ENCODE results near the gene PTPRH. TPM values are rescaled to one million over a fixed set of nuclear protein-coding genes. Genes with fewer than 3 reads are reported as not detected.

The PTPRH gene
- total RNA-seq, 4 donors from 2014 or later = 0.39 to 0.56 (median 0.48) TPM

GRCh38 chr19:55188625-55189024 lies 20.7 kb downstream of the PTPRH start:
- Histone ChIP-seq H3K36me3 (no peaks in the 10 kb centered on the region), H3K27ac (no peak overlapping the region), H3K4me1 (no peaks in the 10 kb centered on the region), H3K27me3 (peaks cover 7 to 8% (median 8%) of the 10 kb centered on the region in 3 donors), H3K9me3 (no peaks in the 10 kb centered on the region), H3K4me3 (no peak overlapping the region)
- no peak for TF ChIP-seq POLR2A (IDR thresholded peaks at IDR 0.05)
- TF ChIP-seq, protein P1, sequence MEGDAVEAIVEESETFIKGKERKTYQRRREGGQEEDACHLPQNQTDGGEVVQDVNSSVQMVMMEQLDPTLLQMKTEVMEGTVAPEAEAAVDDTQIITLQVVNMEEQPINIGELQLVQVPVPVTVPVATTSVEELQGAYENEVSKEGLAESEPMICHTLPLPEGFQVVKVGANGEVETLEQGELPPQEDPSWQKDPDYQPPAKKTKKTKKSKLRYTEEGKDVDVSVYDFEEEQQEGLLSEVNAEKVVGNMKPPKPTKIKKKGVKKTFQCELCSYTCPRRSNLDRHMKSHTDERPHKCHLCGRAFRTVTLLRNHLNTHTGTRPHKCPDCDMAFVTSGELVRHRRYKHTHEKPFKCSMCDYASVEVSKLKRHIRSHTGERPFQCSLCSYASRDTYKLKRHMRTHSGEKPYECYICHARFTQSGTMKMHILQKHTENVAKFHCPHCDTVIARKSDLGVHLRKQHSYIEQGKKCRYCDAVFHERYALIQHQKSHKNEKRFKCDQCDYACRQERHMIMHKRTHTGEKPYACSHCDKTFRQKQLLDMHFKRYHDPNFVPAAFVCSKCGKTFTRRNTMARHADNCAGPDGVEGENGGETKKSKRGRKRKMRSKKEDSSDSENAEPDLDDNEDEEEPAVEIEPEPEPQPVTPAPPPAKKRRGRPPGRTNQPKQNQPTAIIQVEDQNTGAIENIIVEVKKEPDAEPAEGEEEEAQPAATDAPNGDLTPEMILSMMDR (IDR thresholded peaks at IDR 0.05 in 4 of 5, conservative IDR thresholded peaks at IDR 0.05 in 1 of 5) = no peak
- DNase-seq (no peak), ATAC-seq (no peak)
- in situ Hi-C loops (cut with MboI; ENCODE audit: low sequenced_read_pairs in 4 of 4) (no loop called here), intact Hi-C loops (cut with DNase I; ENCODE audit: low total_unique reads) (no loop called here)

DNA sequence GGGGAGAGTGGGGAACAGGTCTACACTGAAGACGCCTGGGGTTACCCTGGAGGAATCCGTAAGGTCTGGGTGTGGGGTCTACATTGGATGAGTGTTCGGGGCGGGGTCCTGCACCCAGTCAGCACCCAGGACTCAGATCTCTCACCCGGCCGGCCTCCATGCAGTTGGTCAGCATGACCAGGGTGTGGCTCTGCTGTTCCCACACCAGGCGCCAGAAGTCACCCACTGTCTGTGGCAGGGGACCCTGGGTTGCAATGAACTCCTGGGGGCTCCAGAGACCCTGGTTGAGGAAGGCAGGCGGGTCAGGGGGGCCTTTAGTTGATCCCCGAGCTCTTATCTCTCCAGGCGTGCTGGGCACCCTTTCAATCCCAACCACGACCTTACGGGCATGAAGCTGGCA lies 23.2 kb downstream of the PTPRH start:
- no peak overlapping the region for H3K4me3 ChIP-seq
- H3K4me1 ChIP-seq = no peaks in the 10 kb centered on the region
- in situ Hi-C loops (cut with MboI; ENCODE audit: low sequenced_read_pairs in 4 of 4) (no loop called here), intact Hi-C loops (cut with DNase I; ENCODE audit: low total_unique reads) (no loop called here)
- H3K27me3 ChIP-seq = peaks cover 19 to 25% (median 25%) of the 10 kb centered on the region in 3 donors
- ATAC-seq = no peak
- H3K27ac ChIP-seq = no peak overlapping the region
- DNase-seq = no peak
- no peaks in the 10 kb centered on the region for H3K36me3 ChIP-seq
- TF ChIP-seq, protein P1 (IDR thresholded peaks at IDR 0.05 in 4 of 5, conservative IDR thresholded peaks at IDR 0.05 in 1 of 5) = no peak
- no peak for TF ChIP-seq POLR2A (IDR thresholded peaks at IDR 0.05)
- no peaks in the 10 kb centered on the region for H3K9me3 ChIP-seq

- peaks cover 62 to 66% (median 65%) of the 10 kb centered on the region in 3 donors for H3K27me3 ChIP-seq
- no peak for DNase-seq
Observed at GRCh38 chr19:55181740-55182139, 27.6 kb downstream of the PTPRH start.

GRCh38 chr19:55179606-55180484 lies 29.5 kb downstream of the PTPRH start, which contains the start of gene SYT5:
SYT5 (minus strand) TSS chr19:55180289; CDS start chr19:55179041, 1,248 bp downstream.
- Histone ChIP-seq H3K27ac (no peak within 1 kb of the TSS), H3K4me1 (peaks cover 6 to 8% of the 10 kb centered on the region in 2 donors), H3K27me3 (peaks cover 76 to 77% (median 77%) of the 10 kb centered on the region in 3 donors), H3K9me3 (no peaks in the 10 kb centered on the region), H3K4me3 (peak within 1 kb of the TSS; percentile 13 to 44 (median 41)), H3K36me3 (no peaks in the 10 kb centered on the region)
- ATAC-seq (no peak), DNase-seq (no peak)
- intact Hi-C loops (cut with DNase I; ENCODE audit: low total_unique reads) = no loop called here
- in situ Hi-C loops (cut with MboI; ENCODE audit: low sequenced_read_pairs in 4 of 4) = no loop called here
- TF ChIP-seq, protein P1 (IDR thresholded peaks at IDR 0.05 in 4 of 5, conservative IDR thresholded peaks at IDR 0.05 in 1 of 5) = no peak
- TF ChIP-seq POLR2A (IDR thresholded peaks at IDR 0.05) = no peak

More at GRCh38 chr19:55181740-55182139, 27.6 kb downstream of the PTPRH start:
- no peak overlapping the region for H3K27ac ChIP-seq
- no peaks in the 10 kb centered on the region for H3K9me3 ChIP-seq
- peaks cover 6 to 8% of the 10 kb centered on the region in 2 donors for H3K4me1 ChIP-seq
- in situ Hi-C loops (cut with MboI; ENCODE audit: low sequenced_read_pairs in 4 of 4) (no loop called here), intact Hi-C loops (cut with DNase I; ENCODE audit: low total_unique reads) (no loop called here)
- TF ChIP-seq, protein P1 (IDR thresholded peaks at IDR 0.05 in 4 of 5, conservative IDR thresholded peaks at IDR 0.05 in 1 of 5) = no peak
- TF ChIP-seq POLR2A (IDR thresholded peaks at IDR 0.05) = no peak
- no peak overlapping the region for H3K4me3 ChIP-seq
- H3K36me3 ChIP-seq = no peaks in the 10 kb centered on the region
- ATAC-seq = no peak

All from gastrocnemius medialis (tissue), 4 donors.